HepG2 (cell line): ENCODE data around the gene RANGRF. TPM values are rescaled to one million over a fixed set of nuclear protein-coding genes. Genes with fewer than 3 reads are reported as not detected.

Experiments used
- ATAC-seq: fragments of 200-7000 bp; cut with Tn5 transposase; 3 replicates; pipeline ENCODE4 v1.9.1; 2020; ENCODE audit warnings: mild to moderate bottlenecking, moderate library complexity
- BruUV-seq: library from RNA; stranded (reverse); fragments of 400-500 nt; replicated peaks from 2 replicates; lab custom pipeline; 2021; lab: Mats Ljungman, UMichigan
- CTCF ChIA-PET: fragments of 300-600 bp; formaldehyde crosslinking; extraction: SDS; loops from one replicate; lab custom pipeline; 2021; ENCODE audit warnings: low total read pairs, inconsistent platforms, low intra/inter-chr PET ratio; lab: Yijun Ruan, JAX
- POLR2A ChIA-PET: fragments of 350-600 bp; sonication (Branson Sonifier 250); formaldehyde crosslinking; loops from one replicate; lab custom pipeline; 2020; ENCODE audit warnings: antibody characterized with exemption, inconsistent platforms; lab: Yijun Ruan, JAX
- DNase-seq: peaks from one replicate; pipeline ENCODE4 v3.0.0-alpha.2; 2015; ENCODE audit warnings: low spot score
- FAIRE-seq: peaks from 3 replicates; lab custom pipeline; 2011; peaks lifted over from hg19 to GRCh38; lab: Jason Lieb, UNC
- H2AFZ ChIP-seq: one replicate; pipeline ENCODE4 v1.6.1; 2011; ENCODE audit warnings: low read length, inconsistent platforms
- H3K27ac ChIP-seq: fragments of 300-600 bp; 3 replicates; pipeline ENCODE4 v1.8.0; 2011; ENCODE audit warnings: mixed run types, mild to moderate bottlenecking, mixed read lengths, low read length, inconsistent platforms; ENCODE audit not compliant: insufficient read depth; ENCODE audit errors: extremely low read length
- H3K27me3 ChIP-seq, 2 experiments: fragments of 200-600 bp in 1 of 2; 2 replicates in 1 of 2; 3 replicates in 1 of 2; pipeline versions ENCODE4 v1.6.0 to v1.8.0; 2011; ENCODE audit warnings: low read length in 2 of 2, mild to moderate bottlenecking in 2 of 2, moderate library complexity in 2 of 2, inconsistent platforms in 1 of 2; ENCODE audit not compliant: insufficient read depth in 2 of 2, control insufficient read depth in 1 of 2
- H3K36me3 ChIP-seq, 2 experiments: fragments of 200-600 bp in 1 of 2; replicated peaks in 1 of 2; 2 replicates in 1 of 2; 3 replicates in 1 of 2; pipeline versions ENCODE4 v1.5.1 to v1.8.0; 2011; ENCODE audit warnings: low read length in 2 of 2, inconsistent platforms in 1 of 2; ENCODE audit not compliant: insufficient read depth in 2 of 2, control insufficient read depth in 1 of 2
- H3K4me1 ChIP-seq: 2 replicates; pipeline ENCODE4 v1.5.1; 2012; ENCODE audit warnings: low read length, inconsistent platforms; ENCODE audit not compliant: insufficient read depth
- H3K4me2 ChIP-seq: 2 replicates; pipeline ENCODE4 v1.6.0; 2011; ENCODE audit warnings: low read depth, low read length, inconsistent platforms
- H3K4me3 ChIP-seq, 3 experiments: fragments of 200-600 bp in 1 of 3; sonication (generic), shearing (Covaris generic) in 1 of 3; replicated peaks in 1 of 3; 2 replicates each; pipeline ENCODE4 v1.5.1; 2011 to 2016; ENCODE audit warnings: low read length in 3 of 3, inconsistent platforms in 2 of 3, low read depth in 2 of 3, mild to moderate bottlenecking in 2 of 3, control low read depth in 1 of 3, mixed read lengths in 1 of 3; ENCODE audit not compliant: insufficient read depth in 1 of 3
- H3K79me2 ChIP-seq: one replicate; pipeline ENCODE4 v1.6.1; 2011; ENCODE audit warnings: low read length, inconsistent platforms; ENCODE audit not compliant: insufficient read depth
- H3K9ac ChIP-seq: 2 replicates; pipeline ENCODE4 v1.6.0; 2011; ENCODE audit warnings: mild to moderate bottlenecking, low read depth, low read length, inconsistent platforms; ENCODE audit not compliant: insufficient read depth
- H3K9me3 ChIP-seq: 2 replicates; pipeline ENCODE4 v1.5.1; 2012; ENCODE audit warnings: mild to moderate bottlenecking, low read length
- H4K20me1 ChIP-seq: 2 replicates; pipeline ENCODE4 v1.6.0; 2011; ENCODE audit warnings: inconsistent platforms, mild to moderate bottlenecking, low read length, moderate library complexity; ENCODE audit not compliant: insufficient read depth
- AKAP8 ChIP-seq: sonication (generic); formaldehyde crosslinking; IDR thresholded peaks from 2 replicates; pipeline ENCODE4 v1.5.1; 2020; ENCODE audit warnings: mild to moderate bottlenecking, missing genetic modification reagents
- ELK4 ChIP-seq: sonication (generic); formaldehyde crosslinking; IDR thresholded peaks from 2 replicates; pipeline ENCODE4 v1.9.0; 2021; ENCODE audit warnings: missing genetic modification reagents, borderline replicate concordance
- HMG20A ChIP-seq: IDR thresholded peaks from 2 replicates; pipeline ENCODE4 v1.6.1; 2016; ENCODE audit warnings: borderline replicate concordance
- HNRNPLL ChIP-seq: fragments of 200-400 bp; formaldehyde crosslinking; IDR thresholded peaks from 2 replicates; pipeline ENCODE4 v1.6.1; 2017; ENCODE audit warnings: mild to moderate bottlenecking, low read depth, low read length; ENCODE audit not compliant: poor library complexity, severe bottlenecking
- HOXA3 ChIP-seq: sonication (generic); formaldehyde crosslinking; IDR thresholded peaks from 2 replicates; pipeline ENCODE4 v1.5.0; 2020; ENCODE audit warnings: missing genetic modification reagents
- MXI1 ChIP-seq: IDR thresholded peaks from 3 replicates; pipeline ENCODE4 v1.6.1; 2012; ENCODE audit warnings: low read depth, low read length, inconsistent platforms, borderline replicate concordance
- ZBTB49 ChIP-seq: sonication (generic); formaldehyde crosslinking; IDR thresholded peaks from 2 replicates; pipeline ENCODE4 v1.4.0; 2020; ENCODE audit warnings: missing genetic modification reagents, borderline replicate concordance
- ZNF230 ChIP-seq: sonication (generic); formaldehyde crosslinking; IDR thresholded peaks from 2 replicates; pipeline ENCODE4 v1.4.0; 2020; ENCODE audit warnings: mild to moderate bottlenecking, missing genetic modification reagents
- ZNF235 ChIP-seq: sonication (generic); formaldehyde crosslinking; IDR thresholded peaks from 2 replicates; pipeline ENCODE4 v1.8.1; 2023; ENCODE audit warnings: mild to moderate bottlenecking, missing genetic modification reagents, borderline replicate concordance
- ZNF678 ChIP-seq: sonication (generic); formaldehyde crosslinking; IDR thresholded peaks from 2 replicates; pipeline ENCODE4 v1.4.0; 2020; ENCODE audit warnings: mild to moderate bottlenecking, missing genetic modification reagents
- WGBS: methylation state at CpG from one replicate; pipeline ENCODE4 v1.1.6; 2017; ENCODE audit warnings: low lambda C conversion rate; 5-methylcytosine and 5-hydroxymethylcytosine counted together
- in situ Hi-C: cut with HindIII; loops from 2 replicates; pipeline ENCODE4 v1.10.0; 2017; ENCODE audit warnings: low pct_unique_long_range_greater_than_20kb; ENCODE audit not compliant: extremely low pct_ligation_motif_present
- intact Hi-C: fragments of 100-400 bp; cut with micrococcal nuclease; formaldehyde crosslinking; loops from one replicate; pipeline ENCODE4 v1.10.0; 2022; ENCODE audit not compliant: unreplicated experiment
- polyA plus RNA-seq, 8 experiments: library from polyadenylated mRNA; depleted of rRNA in 3 of 8; stranded (reverse) in 7 of 8; unstranded in 1 of 8; fragments of >200 nt; fragmentation: Illumina TruSeq in 4 of 8; extraction: Trizol in 4 of 8; gene quantifications; 2 replicates each; pipeline versions ENCODE4 v1.2.1 to v1.2.3, GENCODE V29; 2011 to 2016; ENCODE audit warnings: low read depth in 4 of 8, missing spikeins in 1 of 8, mixed read lengths in 1 of 8; ENCODE audit not compliant: insufficient read depth in 1 of 8
- small RNA-seq, 3 experiments: library from RNA; depleted of rRNA; stranded (forward); fragments of <200 nt; gene quantifications; one replicate each; pipeline ENCODE3, GENCODE V24; 2012; ENCODE audit warnings: low read depth in 2 of 3, low replicate concordance in 1 of 3; ENCODE audit not compliant: insufficient read length in 3 of 3, insufficient read depth in 2 of 3
- total RNA-seq, 5 experiments: library from RNA; depleted of rRNA; stranded (reverse); fragments of >200 nt; fragmentation: Illumina TruSeq; extraction: Trizol; gene quantifications; 2 replicates each; pipeline ENCODE4 v1.2.3, GENCODE V29; 2016; ENCODE audit warnings: low read depth in 1 of 5

RANGRF gene
- total and polyA plus RNA-seq, 2 of the 13 experiments (the other 11 are each of a cell fraction or from before 2014, with no cell fraction given): 18.6 to 40.7 TPM

GRCh38 chr17:8339540-8339939, 51.1 kb downstream of the RANGRF start, which contains the start of gene ODF4:
ODF4 (plus strand) TSS chr17:8339840; CDS start chr17:8340052, 212 bp downstream.
- in situ Hi-C loops: no loop called here
- 5% methylated on average over 2 of the region's 2 CpGs for WGBS
- Histone ChIP-seq H4K20me1 (no peaks in the 10 kb centered on the region), H3K4me1 (no peaks in the 10 kb centered on the region)
- TF ChIP-seq MXI1 (no peak), HNRNPLL (no peak), ZNF230 (CRISPR knock-in tag) (no peak), ZNF678 (CRISPR knock-in tag) (no peak), ZBTB49 (CRISPR knock-in tag) (no peak), ZNF235 (CRISPR knock-in tag) (no peak), HOXA3 (CRISPR knock-in tag) (no peak), HMG20A (CRISPR knock-in tag) (no peak), ELK4 (CRISPR knock-in tag) (no peak), AKAP8 (CRISPR knock-in tag) (no peak)
- TF ChIP-seq, all 625 proteins: peak for 0
- ATAC-seq (no peak), DNase-seq (no peak), FAIRE-seq (no peak)
- ChIA-PET CTCF (no interaction called here), POLR2A (no interaction called here)
- no peak within 1 kb of the TSS for H3K27ac ChIP-seq
- no peak within 1 kb of the TSS for H3K4me2 ChIP-seq
- no peaks in the 10 kb centered on the region for H3K79me2 ChIP-seq
- H3K9ac ChIP-seq: no peak within 1 kb of the TSS
- no peaks in the 10 kb centered on the region for H3K36me3 ChIP-seq
- intact Hi-C loops: no loop called here
- no peaks in the 10 kb centered on the region for H3K9me3 ChIP-seq
- BruUV-seq: no TSS peak
- no peak within 1 kb of the TSS for H3K4me3 ChIP-seq
- peaks cover 2 to 14% of the 10 kb centered on the region in 2 experiments; a peak in 3 of 5 replicates for H3K27me3 ChIP-seq
- H2AFZ ChIP-seq: no peak within 1 kb of the TSS

Small RNAs within 50 kb of the gene (small RNA-seq; reads per million reads assigned to genes)
- gene RF00265: 0 reads per million in 3 experiments

Other genes with a start within 250 kb of the RANGRF start
- not detected in 2 replicates for gene ALOX15B, start 249.6 kb upstream of the RANGRF start, total RNA-seq (2016; rRNA removed; fragmentation: Illumina TruSeq; extraction: Trizol)
- not detected in 2 replicates for gene ALOX15B, start 249.6 kb upstream of the RANGRF start, polyA plus RNA-seq (2011; rRNA removed)
- gene ALOX12B, start 201.0 kb upstream of the RANGRF start, total RNA-seq (2016; rRNA removed; fragmentation: Illumina TruSeq; extraction: Trizol): not detected in 2 replicates
- gene ALOX12B, start 201.0 kb upstream of the RANGRF start, polyA plus RNA-seq (2011; rRNA removed): 0.13 TPM in 1 of 2 replicates, not detected in the other
- gene ALOXE3, start 170.2 kb upstream of the RANGRF start, total RNA-seq (2016; rRNA removed; fragmentation: Illumina TruSeq; extraction: Trizol): not detected in 2 replicates
- gene ALOXE3, start 170.2 kb upstream of the RANGRF start, polyA plus RNA-seq (2011; rRNA removed): 0.07 TPM in 1 of 2 replicates, not detected in the other
- not detected in 2 replicates for gene HES7, start 164.6 kb upstream of the RANGRF start, total RNA-seq (2016; rRNA removed; fragmentation: Illumina TruSeq; extraction: Trizol)
- gene HES7, start 164.6 kb upstream of the RANGRF start, polyA plus RNA-seq (2011; rRNA removed): not detected in 2 replicates
- gene PER1, start 136.3 kb upstream of the RANGRF start, total RNA-seq (2016; rRNA removed; fragmentation: Illumina TruSeq; extraction: Trizol): 2.6 and 5.5 TPM in 2 replicates
- 3.6 and 5.2 TPM in 2 replicates for gene PER1, start 136.3 kb upstream of the RANGRF start, polyA plus RNA-seq (2011; rRNA removed)
- gene VAMP2, start 125.7 kb upstream of the RANGRF start, total RNA-seq (2016; rRNA removed; fragmentation: Illumina TruSeq; extraction: Trizol): 2.0 and 3.9 TPM in 2 replicates
- 17.2 and 19.6 TPM in 2 replicates for gene VAMP2, start 125.7 kb upstream of the RANGRF start, polyA plus RNA-seq (2011; rRNA removed)
- gene TMEM107, start 112.3 kb upstream of the RANGRF start, total RNA-seq (2016; rRNA removed; fragmentation: Illumina TruSeq; extraction: Trizol): 3.8 and 15.3 TPM in 2 replicates
- 4.5 and 7.2 TPM in 2 replicates for gene TMEM107, start 112.3 kb upstream of the RANGRF start, polyA plus RNA-seq (2011; rRNA removed)
- 5.1 and 5.3 TPM in 2 replicates for gene BORCS6, start 98.5 kb upstream of the RANGRF start, total RNA-seq (2016; rRNA removed; fragmentation: Illumina TruSeq; extraction: Trizol)
- 2.0 and 3.2 TPM in 2 replicates for gene BORCS6, start 98.5 kb upstream of the RANGRF start, polyA plus RNA-seq (2011; rRNA removed)
- gene AURKB, start 78.1 kb upstream of the RANGRF start, total RNA-seq (2016; rRNA removed; fragmentation: Illumina TruSeq; extraction: Trizol): 67.7 and 75.3 TPM in 2 replicates
- gene AURKB, start 78.1 kb upstream of the RANGRF start, polyA plus RNA-seq (2011; rRNA removed): 21.8 and 29.5 TPM in 2 replicates
- gene CTC1, start 40.6 kb upstream of the RANGRF start, total RNA-seq (2016; rRNA removed; fragmentation: Illumina TruSeq; extraction: Trizol): 5.4 and 7.2 TPM in 2 replicates
- 18.9 and 22.0 TPM in 2 replicates for gene CTC1, start 40.6 kb upstream of the RANGRF start, polyA plus RNA-seq (2011; rRNA removed)
- gene PFAS, start 39.4 kb upstream of the RANGRF start, total RNA-seq (2016; rRNA removed; fragmentation: Illumina TruSeq; extraction: Trizol): 42.8 and 58.2 TPM in 2 replicates
- gene PFAS, start 39.4 kb upstream of the RANGRF start, polyA plus RNA-seq (2011; rRNA removed): 45.7 and 49.4 TPM in 2 replicates
- gene SLC25A35, start 6.7 kb downstream of the RANGRF start, total RNA-seq (2016; rRNA removed; fragmentation: Illumina TruSeq; extraction: Trizol): 0.28 and 0.91 TPM in 2 replicates
- gene SLC25A35, start 6.7 kb downstream of the RANGRF start, polyA plus RNA-seq (2011; rRNA removed): 1.1 and 1.8 TPM in 2 replicates
- not detected in 2 replicates for gene ARHGEF15, start 21.6 kb downstream of the RANGRF start, total RNA-seq (2016; rRNA removed; fragmentation: Illumina TruSeq; extraction: Trizol)
- not detected in 2 replicates for gene ARHGEF15, start 21.6 kb downstream of the RANGRF start, polyA plus RNA-seq (2011; rRNA removed)
- gene ODF4, start 51.2 kb downstream of the RANGRF start, total RNA-seq (2016; rRNA removed; fragmentation: Illumina TruSeq; extraction: Trizol): not detected in 2 replicates
- not detected in 2 replicates for gene ODF4, start 51.2 kb downstream of the RANGRF start, polyA plus RNA-seq (2011; rRNA removed)
- 2,817 and 3,645 TPM in 2 replicates for gene RPL26, start 94.5 kb downstream of the RANGRF start, total RNA-seq (2016; rRNA removed; fragmentation: Illumina TruSeq; extraction: Trizol)
- gene RPL26, start 94.5 kb downstream of the RANGRF start, polyA plus RNA-seq (2011; rRNA removed): 3,026 and 3,529 TPM in 2 replicates
- not detected in 2 replicates for gene RNF222, start 109.2 kb downstream of the RANGRF start, total RNA-seq (2016; rRNA removed; fragmentation: Illumina TruSeq; extraction: Trizol)
- gene RNF222, start 109.2 kb downstream of the RANGRF start, polyA plus RNA-seq (2011; rRNA removed): 0.04 TPM in 1 of 2 replicates, not detected in the other
- gene NDEL1, start 147.2 kb downstream of the RANGRF start, total RNA-seq (2016; rRNA removed; fragmentation: Illumina TruSeq; extraction: Trizol): 47.8 and 59.8 TPM in 2 replicates
- 119 and 153 TPM in 2 replicates for gene NDEL1, start 147.2 kb downstream of the RANGRF start, polyA plus RNA-seq (2011; rRNA removed)